ENCODE data around the gene SH3RF3.

SH3RF3 gene

GRCh38 chr2:109422758-109423500 lies 293.9 kb downstream of the SH3RF3 start:
- TF ChIP-seq CTCF (conservative IDR thresholded peaks at IDR 0.05), result no peak
- no peak overlapping the region for H3K27ac ChIP-seq

- H3K27ac ChIP-seq, result no peak overlapping the region
- TF ChIP-seq CTCF (conservative IDR thresholded peaks at IDR 0.05), result no peak
Measured at GRCh38 chr2:109423556-109424359, 294.8 kb downstream of the SH3RF3 start.

GRCh38 chr2:109425411-109425810 lies 296.4 kb downstream of the SH3RF3 start:
- TF ChIP-seq CTCF (conservative IDR thresholded peaks at IDR 0.05), result no peak
- no peak overlapping the region for H3K27ac ChIP-seq

GRCh38 chr2:109427661-109428091 lies 298.7 kb downstream of the SH3RF3 start:
- H3K27ac ChIP-seq, result no peak overlapping the region
- no peak for TF ChIP-seq CTCF (conservative IDR thresholded peaks at IDR 0.05)

GRCh38 chr2:109428281-109428680 lies 299.3 kb downstream of the SH3RF3 start:
- H3K27ac ChIP-seq, result no peak overlapping the region
- no peak for TF ChIP-seq CTCF (conservative IDR thresholded peaks at IDR 0.05)

- no peak overlapping the region for H3K27ac ChIP-seq
- TF ChIP-seq CTCF (conservative IDR thresholded peaks at IDR 0.05), result no peak
Measured at GRCh38 chr2:109428841-109429566, 300.0 kb downstream of the SH3RF3 start.
